Muscle layer of colon (tissue), 2 donors: Measurements from ENCODE around the gene HADH.
A peak's percentile ranks its signal among the peaks of the same experiment; 100 is the strongest.

Source experiments
- H3K27ac ChIP-seq: one replicate; pipeline ENCODE4 v1.7.0; 2013; ENCODE audit warnings: low read depth, mild to moderate bottlenecking, low read length, moderate library complexity
- H3K27me3 ChIP-seq, 2 donors: one replicate each; pipeline ENCODE4 v1.7.0; 2013; ENCODE audit warnings: low read length in 2 of 2, mild to moderate bottlenecking in 2 of 2; ENCODE audit not compliant: insufficient read depth in 2 of 2, control insufficient read depth in 1 of 2
- H3K36me3 ChIP-seq: one replicate; pipeline ENCODE4 v1.7.0; 2013; ENCODE audit warnings: mild to moderate bottlenecking, low read length; ENCODE audit not compliant: insufficient read depth
- H3K4me1 ChIP-seq: one replicate; pipeline ENCODE4 v1.7.0; 2013; ENCODE audit warnings: mild to moderate bottlenecking, low read length; ENCODE audit not compliant: insufficient read depth
- H3K4me3 ChIP-seq, 2 donors: one replicate each; pipeline ENCODE4 v1.7.0; 2013; ENCODE audit warnings: low read length in 2 of 2, low read depth in 1 of 2, mild to moderate bottlenecking in 1 of 2, moderate library complexity in 1 of 2
- H3K9ac ChIP-seq: one replicate; pipeline ENCODE4 v1.7.0; 2013; ENCODE audit warnings: low read length
- H3K9me3 ChIP-seq: one replicate; pipeline ENCODE4 v1.7.0; 2013; ENCODE audit warnings: mild to moderate bottlenecking, low read length
- donor health status: abdominal sarcoma.
- donor health status: Adenocarcinoma of cecum.

The HADH gene

DNA sequence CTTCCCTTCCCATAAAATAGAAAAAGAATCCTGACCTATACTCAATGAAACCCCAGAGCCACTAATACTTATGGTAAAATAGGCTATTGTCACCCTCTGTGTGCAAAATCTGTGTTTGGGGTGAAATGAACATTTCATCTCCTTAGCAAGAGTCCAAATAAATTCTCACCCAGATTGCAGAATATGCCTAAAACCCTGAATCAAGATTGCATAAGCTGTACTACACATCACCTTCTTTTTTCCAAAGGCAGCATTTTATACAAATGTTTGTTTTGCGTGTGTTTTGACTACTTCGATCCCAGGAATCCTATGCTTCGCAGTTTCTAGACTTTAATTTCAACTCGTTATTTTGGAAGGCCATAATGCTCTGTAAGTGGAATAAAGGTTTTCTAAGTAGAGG, 12.2 kb upstream of the HADH start:
- Histone ChIP-seq H3K4me1 (no peaks in the 10 kb centered on the region), H3K36me3 (no peaks in the 10 kb centered on the region), H3K27ac (no peak overlapping the region), H3K27me3 (no peaks in the 10 kb centered on the region), H3K9ac (no peak overlapping the region), H3K4me3 (no peak overlapping the region), H3K9me3 (no peaks in the 10 kb centered on the region)

DNA sequence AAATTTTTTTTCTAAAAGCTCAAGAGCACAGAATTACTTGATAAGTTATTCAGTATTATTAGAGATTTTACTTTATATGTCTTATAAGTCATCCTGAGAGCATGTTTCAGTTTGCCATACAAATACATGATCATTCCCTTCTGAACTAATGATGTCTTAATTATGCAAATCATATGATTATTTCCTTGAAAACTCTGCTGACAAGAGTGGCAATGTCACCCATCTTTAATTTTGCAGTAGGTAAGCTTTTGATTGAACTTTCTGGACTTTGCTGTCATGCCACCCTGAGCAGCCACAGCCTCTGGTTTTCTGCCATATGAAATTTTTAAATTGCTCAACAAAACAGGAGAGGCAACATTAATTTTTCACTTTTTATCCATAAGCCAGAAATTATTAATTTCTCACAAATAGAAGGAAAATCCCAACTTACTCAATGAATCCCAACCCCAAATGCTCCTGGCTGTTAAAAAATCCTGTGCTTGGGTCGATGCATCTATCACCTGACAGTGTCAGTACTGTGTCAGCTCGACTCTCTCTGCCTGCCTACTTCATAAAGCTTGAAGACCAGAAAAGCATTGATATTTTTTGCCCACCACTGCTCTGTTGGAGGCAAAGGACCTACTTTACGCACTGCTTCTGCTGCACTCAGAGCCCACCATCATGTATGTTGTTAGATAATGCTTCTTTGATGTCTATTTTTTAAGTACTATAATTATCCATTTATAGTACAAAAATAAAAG, 11.6 kb upstream of the HADH start:
- H3K36me3 ChIP-seq: no peaks in the 10 kb centered on the region
- H3K27me3 ChIP-seq: no peaks in the 10 kb centered on the region
- no peak overlapping the region for H3K27ac ChIP-seq
- H3K4me1 ChIP-seq: no peaks in the 10 kb centered on the region
- no peak overlapping the region for H3K9ac ChIP-seq
- no peaks in the 10 kb centered on the region for H3K9me3 ChIP-seq
- H3K4me3 ChIP-seq: no peak overlapping the region

DNA sequence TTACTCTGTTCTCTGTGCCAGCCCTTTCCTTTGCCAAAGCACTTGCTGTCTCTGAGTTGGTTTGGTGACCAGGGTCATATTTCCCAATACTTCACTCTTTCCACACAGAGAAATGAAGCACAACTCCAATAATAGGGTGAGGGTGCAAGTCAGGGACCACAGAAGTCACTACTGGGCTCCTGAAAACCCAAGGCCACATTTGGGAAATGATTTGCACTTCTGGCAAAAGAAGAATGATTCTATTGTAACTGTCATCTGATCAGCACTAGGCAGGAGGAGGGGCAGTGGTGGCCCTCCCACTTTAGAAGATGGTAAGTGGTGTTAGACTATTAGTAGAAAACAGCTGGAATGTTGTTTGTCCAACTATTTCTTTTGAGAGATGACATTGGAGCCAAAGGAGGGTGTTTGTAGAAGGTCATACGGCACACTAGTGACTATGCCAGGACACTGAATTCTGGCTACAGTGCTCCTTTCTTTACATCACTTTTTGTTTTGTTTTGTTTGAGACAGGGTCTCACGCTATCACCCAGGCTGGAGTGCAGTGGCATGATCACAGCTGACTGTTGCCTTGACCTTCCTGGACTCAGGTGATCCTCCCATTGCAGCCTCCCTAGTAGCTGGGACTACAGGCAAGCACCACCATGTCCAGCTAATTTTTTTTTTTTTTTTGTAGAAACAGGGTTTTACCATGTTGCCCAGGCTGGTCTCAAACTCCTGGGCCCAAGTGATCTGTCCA, 10.8 kb upstream of the HADH start:
- Histone ChIP-seq H3K27ac (no peak overlapping the region), H3K9ac (no peak overlapping the region), H3K4me1 (no peaks in the 10 kb centered on the region), H3K27me3 (no peaks in the 10 kb centered on the region), H3K4me3 (no peak overlapping the region), H3K9me3 (no peaks in the 10 kb centered on the region), H3K36me3 (no peaks in the 10 kb centered on the region)

DNA sequence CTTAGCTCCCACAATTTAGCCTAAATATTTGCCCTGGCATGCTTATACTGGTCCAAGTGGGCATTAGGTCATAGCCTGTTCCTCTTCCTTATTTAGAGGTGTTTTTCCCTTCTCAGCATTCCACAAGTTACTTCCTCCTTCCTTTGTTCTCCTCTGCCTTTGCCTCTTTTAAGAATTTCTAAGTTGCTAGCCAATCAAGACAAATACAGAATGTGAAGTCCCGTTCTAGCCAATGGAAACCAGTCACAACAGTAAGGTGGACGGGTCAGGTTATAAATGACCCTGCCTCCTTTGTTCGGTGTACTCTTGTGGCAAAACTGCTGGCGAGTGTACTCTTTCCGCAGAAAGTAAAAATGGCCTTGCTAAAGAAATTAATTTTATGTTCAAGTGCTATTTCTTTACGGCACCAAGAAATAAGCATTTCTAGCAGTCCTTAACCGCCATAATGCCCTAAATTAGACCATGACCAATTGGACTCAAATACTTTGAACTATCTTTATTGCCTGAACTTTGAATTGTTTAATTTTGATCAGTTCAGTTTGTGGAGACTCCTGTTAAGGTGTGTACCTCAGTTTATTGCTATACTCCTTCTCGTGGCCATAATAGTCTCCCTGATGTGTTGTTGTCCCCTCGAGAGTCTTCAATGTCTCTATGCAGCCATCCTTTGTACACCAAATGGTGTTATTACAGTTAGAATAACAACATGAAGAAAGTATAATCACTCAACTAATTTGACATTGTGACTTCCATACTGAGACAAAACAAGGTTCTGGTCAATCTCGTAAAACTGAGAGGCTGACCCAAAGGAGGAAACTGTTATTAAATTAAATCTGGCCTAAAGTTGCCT, 1.6 kb upstream of the HADH start:
- Histone ChIP-seq H3K27me3 (no peaks in the 10 kb centered on the region), H3K27ac (no peak overlapping the region), H3K9me3 (no peaks in the 10 kb centered on the region), H3K9ac (no peak overlapping the region), H3K36me3 (no peaks in the 10 kb centered on the region), H3K4me1 (peaks cover 38% of the 10 kb centered on the region), H3K4me3 (no peak overlapping the region)

DNA sequence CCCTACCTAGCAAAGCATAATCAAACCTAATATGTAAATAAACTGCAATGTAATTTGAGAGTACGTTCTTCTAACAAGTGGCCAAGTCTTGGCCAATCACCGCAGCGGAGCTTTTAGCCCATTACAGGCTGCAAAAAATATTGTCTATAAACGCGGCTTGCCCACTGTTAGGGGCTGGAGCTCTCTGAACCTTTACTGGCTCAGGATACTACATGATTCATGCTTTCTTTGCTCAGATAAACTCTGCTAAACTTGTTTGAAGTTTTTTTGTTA, 990 bp upstream of the HADH start:
- no peaks in the 10 kb centered on the region for H3K27me3 ChIP-seq
- no peak overlapping the region for H3K4me3 ChIP-seq
- no peak overlapping the region for H3K27ac ChIP-seq
- H3K4me1 ChIP-seq: peaks cover 42% of the 10 kb centered on the region
- H3K9me3 ChIP-seq: no peaks in the 10 kb centered on the region
- H3K36me3 ChIP-seq: no peaks in the 10 kb centered on the region
- H3K9ac ChIP-seq: no peak overlapping the region

DNA sequence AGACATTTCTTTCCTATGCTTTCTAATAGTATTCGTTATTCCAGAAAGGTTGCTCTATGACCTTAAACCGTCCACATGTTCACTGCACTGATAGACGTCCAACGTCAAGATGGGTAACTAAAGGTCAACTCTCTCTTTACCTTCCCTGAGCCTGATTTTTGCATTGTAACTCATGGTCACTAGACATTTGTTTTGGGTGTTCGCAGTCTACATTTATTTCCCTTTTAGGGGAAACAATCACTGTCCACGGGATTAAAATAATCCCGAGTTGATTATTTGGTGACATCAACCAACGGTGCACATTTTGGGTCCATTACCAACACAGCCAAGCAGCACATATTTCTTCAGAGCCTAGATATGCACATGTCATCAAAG, 540 bp upstream of the HADH start:
- peak overlapping the region; percentile 70 for H3K27ac ChIP-seq
- no peaks in the 10 kb centered on the region for H3K36me3 ChIP-seq
- peaks cover 42% of the 10 kb centered on the region for H3K4me1 ChIP-seq
- H3K27me3 ChIP-seq: no peaks in the 10 kb centered on the region
- peak overlapping the region; percentile 67 for H3K9ac ChIP-seq
- no peaks in the 10 kb centered on the region for H3K9me3 ChIP-seq
- H3K4me3 ChIP-seq: peak overlapping the region; percentile 77 to 92

DNA sequence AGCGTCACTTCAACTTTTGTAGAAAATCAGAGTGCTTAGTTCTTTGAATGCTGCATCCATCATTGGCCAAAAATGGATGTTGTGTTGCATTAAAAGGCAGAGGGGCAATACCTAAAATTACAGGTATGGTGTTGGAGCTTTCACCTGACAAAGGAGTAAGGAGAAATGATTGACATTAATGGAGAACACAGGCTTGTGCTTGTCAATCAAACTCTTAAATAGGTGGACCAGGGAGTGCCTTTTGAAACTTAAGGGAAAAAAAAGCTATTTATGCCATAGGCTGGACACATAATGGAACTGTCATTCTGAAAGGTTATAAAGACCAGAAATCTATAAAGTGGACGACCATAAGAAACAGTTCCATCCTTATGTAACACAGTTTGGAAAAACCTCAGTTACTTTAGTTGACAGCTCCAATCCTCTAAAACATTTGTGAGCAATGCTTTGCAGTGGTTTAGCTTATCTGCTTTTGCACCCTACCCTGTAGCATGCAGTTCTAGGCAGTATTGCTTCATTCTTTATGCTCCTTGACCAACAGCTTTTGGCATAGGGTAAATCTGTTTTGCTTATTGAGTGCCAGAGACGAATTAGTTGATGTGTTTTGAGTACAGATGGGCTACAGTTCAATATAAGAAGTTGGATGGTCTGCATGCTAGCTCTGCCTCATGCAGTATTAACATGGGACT, 2.4 kb downstream of the HADH start:
- no peak overlapping the region for H3K9ac ChIP-seq
- H3K36me3 ChIP-seq: no peaks in the 10 kb centered on the region
- H3K27me3 ChIP-seq: no peaks in the 10 kb centered on the region
- H3K4me3 ChIP-seq: no peak overlapping the region
- no peaks in the 10 kb centered on the region for H3K9me3 ChIP-seq
- H3K27ac ChIP-seq: peak overlapping the region; percentile 43
- peaks cover 50% of the 10 kb centered on the region for H3K4me1 ChIP-seq

DNA sequence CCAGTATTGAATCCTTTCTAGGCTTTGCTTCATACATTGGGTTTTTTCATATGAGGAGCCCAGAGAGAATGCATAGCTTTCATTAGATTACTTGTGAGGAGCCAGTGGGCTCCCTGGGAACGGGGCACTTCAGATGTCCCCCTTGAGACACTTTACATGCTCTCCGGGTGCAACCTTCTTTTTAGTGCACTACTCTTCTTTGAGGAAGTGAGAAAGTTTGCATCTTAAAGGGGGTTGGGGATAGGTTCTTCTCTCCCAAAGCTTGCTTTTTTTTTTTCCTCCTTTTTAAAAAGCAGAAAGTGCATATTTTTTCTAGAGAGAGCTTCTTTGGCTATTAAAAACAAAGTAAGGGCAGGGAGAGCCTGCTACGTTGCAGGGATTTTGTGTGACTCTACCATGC, 4.3 kb downstream of the HADH start:
- Histone ChIP-seq H3K27ac (no peak overlapping the region), H3K4me3 (no peak overlapping the region)

DNA sequence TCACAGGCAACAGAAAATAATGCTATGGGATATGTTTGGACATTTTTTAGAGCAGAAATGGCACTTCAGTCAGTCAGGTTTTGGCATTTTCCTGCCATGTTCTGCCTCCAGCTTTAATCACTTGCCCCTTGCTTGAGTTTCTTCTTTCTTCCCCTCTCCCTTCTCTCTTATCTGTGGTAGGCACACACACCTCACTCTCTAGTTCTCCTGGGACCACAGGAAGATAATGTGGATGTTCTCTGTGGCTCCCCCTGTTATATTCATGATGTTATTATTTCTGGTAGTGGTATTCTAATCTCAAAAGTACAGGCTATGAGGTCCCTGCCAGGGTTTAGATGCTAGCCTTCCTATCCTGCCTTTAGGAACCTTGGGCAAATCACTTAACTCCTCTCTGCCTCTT, 5.2 kb downstream of the HADH start:
- Histone ChIP-seq H3K4me3 (no peak overlapping the region), H3K4me1 (peaks cover 45% of the 10 kb centered on the region), H3K27ac (no peak overlapping the region), H3K9ac (no peak overlapping the region), H3K27me3 (no peaks in the 10 kb centered on the region), H3K9me3 (no peaks in the 10 kb centered on the region), H3K36me3 (no peaks in the 10 kb centered on the region)

More for the DNA sequence above, 4.3 kb downstream of the HADH start:
- Histone ChIP-seq H3K4me1 (peaks cover 49% of the 10 kb centered on the region), H3K9ac (no peak overlapping the region), H3K9me3 (no peaks in the 10 kb centered on the region), H3K36me3 (no peaks in the 10 kb centered on the region), H3K27me3 (no peaks in the 10 kb centered on the region)

DNA sequence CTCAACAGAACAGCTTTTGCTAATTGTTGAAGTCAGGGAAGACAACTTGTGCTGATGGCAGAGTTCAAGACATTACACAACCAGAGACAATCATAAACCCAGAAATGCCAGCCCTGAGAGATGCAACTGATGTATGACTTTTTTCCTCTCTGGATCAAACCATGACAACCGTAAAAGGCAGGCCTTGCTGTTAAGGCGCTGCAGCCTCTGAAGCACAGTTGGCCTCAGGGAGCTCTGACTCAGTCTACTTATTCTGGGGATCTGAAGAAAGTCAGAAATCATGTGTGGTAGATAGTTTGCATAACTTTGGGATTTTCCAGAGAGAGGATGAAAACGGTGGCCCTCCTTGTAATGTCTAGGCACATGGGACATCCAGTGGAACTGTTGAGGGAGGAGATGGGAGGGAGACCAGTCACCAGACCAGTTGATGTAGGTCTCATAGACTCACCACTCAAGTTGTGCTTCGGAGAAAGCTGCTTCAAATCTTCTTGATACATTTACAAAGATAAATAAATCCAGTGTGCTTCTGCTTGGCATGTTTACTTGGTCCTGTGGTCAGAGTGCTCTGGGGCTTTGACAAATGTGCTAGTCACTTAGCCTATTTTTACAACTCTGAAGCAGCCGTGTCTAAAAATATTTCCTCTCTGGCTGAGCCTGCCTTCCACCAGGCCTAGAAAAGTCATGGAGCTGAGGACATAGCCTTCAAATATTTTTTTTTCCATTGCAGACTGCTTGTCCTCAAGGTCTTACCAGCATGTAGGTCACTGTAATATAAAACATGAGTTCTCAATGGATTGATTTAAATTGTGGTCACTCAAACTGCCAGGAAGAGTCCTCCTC, 7.5 kb downstream of the HADH start:
- H3K27ac ChIP-seq: no peak overlapping the region
- H3K4me1 ChIP-seq: peaks cover 29% of the 10 kb centered on the region
- H3K36me3 ChIP-seq: no peaks in the 10 kb centered on the region
- H3K9ac ChIP-seq: no peak overlapping the region
- no peak overlapping the region for H3K4me3 ChIP-seq
- H3K27me3 ChIP-seq: no peaks in the 10 kb centered on the region
- no peaks in the 10 kb centered on the region for H3K9me3 ChIP-seq
